Right lung (tissue), 5 donors: ENCODE measurements around the gene BCL2L12. TPM values are rescaled to one million over a fixed set of nuclear protein-coding genes. Genes with fewer than 3 reads are reported as not detected.
"Not testable (repeated sequence)": the region's sequence is repeated elsewhere in the genome, so short reads cannot be mapped to it uniquely, and the experiment has no call there.

Source experiments
- DNase-seq, 2 donors: peaks; one replicate each; pipeline ENCODE4 v3.0.0-alpha.2; 2013
- polyA plus RNA-seq, 5 donors: library from polyadenylated mRNA; unstranded; fragments of 120-200 nt; gene quantifications; one replicate each; pipeline versions ENCODE4 v1.2.1 to v1.2.3, GENCODE V29; 2013; ENCODE audit warnings: inconsistent platforms in 1 of 5, low replicate concordance in 1 of 5; ENCODE audit not compliant: insufficient read length in 5 of 5, insufficient read depth in 1 of 5

BCL2L12 gene
- polyA plus RNA-seq, 5 donors: 20.2 to 34.8 (median 24.7) TPM

DNA sequence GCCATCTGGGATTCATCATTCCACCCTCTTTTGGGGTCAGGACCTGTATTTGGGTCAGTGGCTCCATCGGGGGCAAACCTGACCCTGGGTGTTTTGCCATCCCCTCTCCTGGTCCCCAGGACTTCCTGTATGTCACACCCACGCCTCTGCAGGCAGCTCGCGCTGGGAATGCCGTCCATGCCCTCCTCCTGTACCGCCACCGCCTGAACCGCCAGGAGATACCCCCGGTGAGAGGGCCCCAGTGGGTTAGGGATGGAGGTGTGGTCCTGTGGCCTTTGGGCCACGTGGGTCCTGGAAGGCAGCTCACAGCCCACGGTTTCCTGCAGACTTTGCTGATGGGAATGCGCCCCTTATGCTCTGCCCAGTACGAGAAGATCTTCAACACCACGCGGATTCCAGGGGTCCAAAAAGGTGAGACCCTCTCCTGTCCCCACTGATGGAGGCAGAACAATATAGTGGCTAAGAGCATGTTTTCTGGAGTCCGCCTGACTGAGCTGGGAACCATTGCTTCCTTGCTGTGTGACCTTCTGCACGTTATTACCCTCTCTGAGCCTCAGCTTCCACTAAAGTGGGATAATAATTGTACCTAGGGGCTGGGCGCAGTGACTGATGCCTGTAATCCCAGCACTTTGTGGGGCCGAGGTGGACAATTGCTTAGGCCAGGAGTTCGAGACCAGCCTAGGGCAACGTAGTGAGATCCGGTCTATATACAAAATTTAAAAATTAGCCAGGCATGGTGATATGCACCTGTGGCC lies 39.3 kb downstream of the BCL2L12 start:
- no peak for DNase-seq

GRCh38 chr19:49705919-49706318 lies 40.2 kb downstream of the BCL2L12 start:
- no peak for DNase-seq

DNA sequence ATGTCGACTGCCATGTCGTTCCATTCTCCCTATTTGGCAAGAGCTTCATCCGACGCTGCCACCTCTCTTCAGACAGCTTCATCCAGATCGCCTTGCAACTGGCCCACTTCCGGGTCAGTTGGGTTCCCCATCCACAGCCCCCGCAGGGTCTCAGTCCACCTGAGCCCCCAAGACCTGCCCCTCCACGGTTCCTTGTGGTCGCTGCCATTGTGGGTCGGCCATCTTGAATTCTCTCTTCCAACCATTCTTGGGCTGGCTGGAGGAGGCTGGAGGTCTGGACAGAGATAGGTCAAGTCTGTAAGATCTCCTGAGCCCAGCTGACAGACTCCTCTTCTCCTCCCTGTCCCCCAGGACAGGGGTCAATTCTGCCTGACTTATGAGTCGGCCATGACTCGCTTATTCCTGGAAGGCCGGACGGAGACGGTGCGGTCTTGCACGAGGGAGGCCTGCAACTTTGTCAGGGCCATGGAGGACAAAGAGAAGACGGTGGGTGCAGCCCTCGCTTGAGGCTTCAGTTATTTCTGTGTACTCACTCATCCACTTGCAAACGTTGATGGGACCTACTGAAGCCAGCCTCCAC lies 44.7 kb downstream of the BCL2L12 start:
- no peak for DNase-seq

DNA sequence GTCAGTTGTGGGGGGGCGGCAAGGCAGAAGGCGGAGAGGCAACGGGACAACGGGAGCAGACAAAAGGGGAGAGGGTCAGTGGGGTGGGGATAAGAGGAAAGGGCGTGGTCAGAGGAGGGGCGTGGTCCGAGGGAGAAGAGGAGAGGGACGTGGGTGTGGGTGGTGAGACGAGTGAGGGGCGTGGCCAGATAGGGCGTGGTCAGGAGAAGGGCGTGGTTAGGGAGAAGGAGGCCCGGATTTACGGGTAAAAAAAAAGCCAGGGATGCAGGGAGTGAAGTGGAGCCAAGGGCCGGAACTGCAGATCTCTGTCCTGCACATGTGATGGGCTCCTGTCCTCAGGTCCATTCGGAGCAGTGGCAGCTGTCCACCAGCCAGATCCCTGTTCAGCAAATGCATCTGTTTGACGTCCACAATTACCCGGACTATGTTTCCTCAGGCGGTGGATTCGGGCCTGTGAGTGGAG lies 46.7 kb downstream of the BCL2L12 start:
- no peak for DNase-seq

GRCh38 chr19:49713236-49713845 lies 47.6 kb downstream of the BCL2L12 start:
- no peak for DNase-seq

DNA sequence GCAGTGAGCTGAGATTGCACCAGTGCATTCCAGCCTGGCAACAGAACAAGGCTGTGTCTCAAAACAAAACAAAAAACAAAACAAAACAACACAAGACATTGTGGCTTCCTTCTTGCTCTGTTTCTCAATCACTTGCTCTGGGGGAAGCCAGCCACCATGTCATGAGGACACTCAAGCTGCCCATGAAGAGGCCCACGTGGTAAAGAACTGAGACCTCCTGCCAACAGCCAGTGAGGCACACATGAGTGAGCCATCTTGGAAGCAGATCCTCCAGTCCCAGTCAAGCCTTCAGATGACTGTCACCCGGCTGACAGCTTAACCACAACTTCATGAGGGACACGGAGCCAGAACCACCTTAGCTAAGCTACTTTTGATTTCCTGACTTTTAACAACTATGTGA lies 50.4 kb downstream of the BCL2L12 start:
- DNase-seq: no peak

DNA sequence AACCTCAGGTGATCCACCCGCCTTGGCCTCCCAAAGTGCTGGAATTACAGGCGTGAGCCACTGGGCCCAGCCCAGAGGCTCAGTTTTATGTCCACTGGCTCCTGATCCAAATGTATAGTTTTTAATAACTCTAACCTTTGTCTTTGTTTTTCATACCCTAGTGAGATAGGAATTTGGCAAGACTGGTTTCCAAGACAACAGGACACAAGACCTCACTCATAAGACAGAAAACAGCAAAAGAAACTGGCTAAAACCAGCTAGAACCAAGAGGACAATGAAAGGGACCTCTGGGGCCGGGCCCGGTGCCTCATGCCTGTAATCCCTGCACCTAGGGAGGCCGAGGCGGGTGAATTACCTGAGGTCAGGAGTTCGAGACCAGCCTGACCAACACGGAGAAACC lies 52.8 kb downstream of the BCL2L12 start:
- DNase-seq: peak; percentile 35 to 46

- DNase-seq: no peak
Observed at GRCh38 chr19:49718991-49719390, 53.3 kb downstream of the BCL2L12 start.

DNA sequence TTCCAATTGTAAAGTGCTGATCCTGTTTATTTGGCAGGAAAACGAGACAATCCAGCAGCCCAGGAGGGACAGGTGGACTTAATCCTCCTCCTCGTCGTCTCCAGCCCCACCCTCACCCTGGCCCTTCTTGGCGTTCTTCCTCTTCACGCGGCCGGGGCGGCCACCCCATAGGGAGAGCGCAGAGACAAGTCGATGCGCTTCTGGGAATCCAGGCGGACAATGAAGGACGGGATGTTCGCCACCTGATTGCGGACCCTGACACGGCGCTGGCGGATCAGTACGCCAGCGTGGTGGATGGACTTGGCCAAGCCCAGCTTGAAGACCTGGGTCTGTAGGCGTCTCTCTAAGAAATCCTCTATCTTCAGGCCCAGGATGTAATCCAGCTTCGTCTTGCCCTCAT lies 53.7 kb downstream of the BCL2L12 start:
- not testable (repeated sequence) for DNase-seq

Other genes starting within 250 kb of the BCL2L12 start
- not detected for gene PTH2, start 242.5 kb upstream of the BCL2L12 start, polyA plus RNA-seq
- gene GFY, start 240.5 kb upstream of the BCL2L12 start, polyA plus RNA-seq: not detected
- gene SLC17A7, start 224.4 kb upstream of the BCL2L12 start, polyA plus RNA-seq: under 1 TPM; 0.31 to 0.51 (median 0.34) TPM
- 10 to 100 TPM; 66.9 to 88.7 (median 78.2) TPM for gene PIH1D1, start 214.1 kb upstream of the BCL2L12 start, polyA plus RNA-seq
- gene ALDH16A1, start 212.7 kb upstream of the BCL2L12 start, polyA plus RNA-seq: 10 to 100 TPM; 12.8 to 24.3 (median 14.0) TPM
- 10 to 100 TPM in 1 of 5 donors, 1 to 10 TPM in 4; 4.8 to 10.1 (median 6.5) TPM for gene FLT3LG, start 191.7 kb upstream of the BCL2L12 start, polyA plus RNA-seq
- 1,000 to 10,000 TPM; 3,241 to 4,813 (median 3,633) TPM for gene RPL13A, start 178.3 kb upstream of the BCL2L12 start, polyA plus RNA-seq
- gene RPS11, start 169.5 kb upstream of the BCL2L12 start, polyA plus RNA-seq: 1,000 to 10,000 TPM; 3,362 to 3,985 (median 3,582) TPM
- 100 to 1,000 TPM; 258 to 406 (median 318) TPM for gene FCGRT, start 153.3 kb upstream of the BCL2L12 start, polyA plus RNA-seq
- 10 to 100 TPM; 13.9 to 48.4 (median 21.5) TPM for gene RCN3, start 137.9 kb upstream of the BCL2L12 start, polyA plus RNA-seq
- gene NOSIP, start 85.4 kb upstream of the BCL2L12 start, polyA plus RNA-seq: 10 to 100 TPM; 51.0 to 80.7 (median 59.0) TPM
- 1 to 10 TPM; 3.3 to 6.1 (median 4.4) TPM for gene PRRG2, start 84.6 kb upstream of the BCL2L12 start, polyA plus RNA-seq
- gene PRR12, start 74.8 kb upstream of the BCL2L12 start, polyA plus RNA-seq: 10 to 100 TPM; 15.9 to 35.4 (median 23.7) TPM
- 10 to 100 TPM; 20.3 to 39.5 (median 24.7) TPM for gene RRAS, start 25.8 kb upstream of the BCL2L12 start, polyA plus RNA-seq
- 10 to 100 TPM; 18.4 to 45.0 (median 31.3) TPM for gene SCAF1, start 23.7 kb upstream of the BCL2L12 start, polyA plus RNA-seq
- gene IRF3, start 76 bp upstream of the BCL2L12 start, polyA plus RNA-seq: 10 to 100 TPM; 48.9 to 87.5 (median 73.7) TPM
- gene PRMT1, start 11.3 kb downstream of the BCL2L12 start, polyA plus RNA-seq: 100 to 1,000 TPM; 189 to 299 (median 236) TPM
- gene ADM5, start 23.7 kb downstream of the BCL2L12 start, polyA plus RNA-seq: 1 to 10 TPM in 4 of 5 donors, under 1 TPM in 1; 0.76 to 2.8 (median 1.3) TPM
- gene CPT1C, start 25.2 kb downstream of the BCL2L12 start, polyA plus RNA-seq: 10 to 100 TPM; 24.3 to 34.0 (median 27.8) TPM
- gene TSKS, start 97.4 kb downstream of the BCL2L12 start, polyA plus RNA-seq: under 1 TPM; 0.16 to 0.36 (median 0.28) TPM
- gene AP2A1, start 101.1 kb downstream of the BCL2L12 start, polyA plus RNA-seq: 10 to 100 TPM; 47.8 to 87.2 (median 57.3) TPM
- 10 to 100 TPM; 21.6 to 28.9 (median 27.2) TPM for gene FUZ, start 147.4 kb downstream of the BCL2L12 start, polyA plus RNA-seq
- gene MED25, start 152.4 kb downstream of the BCL2L12 start, polyA plus RNA-seq: 10 to 100 TPM; 45.4 to 63.8 (median 54.8) TPM
- gene PTOV1, start 185.2 kb downstream of the BCL2L12 start, polyA plus RNA-seq: 100 to 1,000 TPM; 207 to 317 (median 259) TPM
- gene PNKP, start 201.6 kb downstream of the BCL2L12 start, polyA plus RNA-seq: 10 to 100 TPM; 54.1 to 76.4 (median 59.0) TPM
- gene AKT1S1, start 211.4 kb downstream of the BCL2L12 start, polyA plus RNA-seq: 10 to 100 TPM; 26.9 to 49.1 (median 29.9) TPM
- 10 to 100 TPM; 32.2 to 49.5 (median 48.3) TPM for gene TBC1D17, start 211.8 kb downstream of the BCL2L12 start, polyA plus RNA-seq
- gene IL4I1, start 231.0 kb downstream of the BCL2L12 start, polyA plus RNA-seq: 1 to 10 TPM; 1.0 to 2.1 (median 1.5) TPM